ENCODE data around the gene SOX5.

Gene SOX5

GRCh38 chr12:23843958-23844357 is 105.5 kb downstream of the SOX5 start:
- Histone ChIP-seq H3K79me2 (ENCODE audit: control insufficient read depth, insufficient read depth, low read length, poor library complexity) (no peaks in the 10 kb centered on the region), H3K4me2 (ENCODE audit: low read length) (no peak overlapping the region), H2AK5ac (ENCODE audit: low read length) (no peak overlapping the region), H4K12ac (ENCODE audit: low read depth, low read length) (no peak overlapping the region), H3K79me1 (ENCODE audit: low read length) (no peaks in the 10 kb centered on the region), H3K36me3 (ENCODE audit: control insufficient read depth in 1 of 2, insufficient read depth in 2 of 2, low read length in 2 of 2) (peaks cover 2% of the 10 kb centered on the region in 2 experiments), H4K91ac (ENCODE audit: low read depth, low read length) (no peak overlapping the region), H3K23ac (ENCODE audit: low read length) (no peak overlapping the region), H3K4me3 (ENCODE audit: low read depth, low read length) (no peak overlapping the region), H2BK5ac (ENCODE audit: low read depth, low read length, poor library complexity) (no peak overlapping the region), H3K27me3 (ENCODE audit: insufficient read depth, low read length) (no peaks in the 10 kb centered on the region), H3K27ac (ENCODE audit: low read depth, low read length) (no peak overlapping the region), H3K9me3 (ENCODE audit: insufficient read depth, low read depth, low read length) (no peaks in the 10 kb centered on the region), H3K14ac (ENCODE audit: low read length) (no peak overlapping the region), H3K4me1 (ENCODE audit: control insufficient read depth in 1 of 2, insufficient read depth in 2 of 2, low read length in 2 of 2) (no peaks in the 10 kb centered on the region), H3K18ac (ENCODE audit: low read length) (no peak overlapping the region), H2BK12ac (ENCODE audit: low read length) (no peak overlapping the region), H2BK120ac (ENCODE audit: insufficient read depth, low read length, poor library complexity) (no peak overlapping the region), H3K4ac (ENCODE audit: low read depth, low read length) (no peak overlapping the region), H3K9ac (ENCODE audit: low read length) (no peak overlapping the region), H4K8ac (ENCODE audit: low read depth, low read length) (no peak overlapping the region), H2AFZ (ENCODE audit: insufficient read depth, low read length, poor library complexity) (no peak overlapping the region)
- DNase-seq: no peak
- WGBS (ENCODE audit: extremely low coverage, insufficient coverage, insufficient read length): no CpG with 5 or more reads among the region's 4 CpGs

- Histone ChIP-seq H3K23ac (ENCODE audit: low read length) (no peak overlapping the region), H2BK120ac (ENCODE audit: insufficient read depth, low read length, poor library complexity) (no peak overlapping the region), H2AK5ac (ENCODE audit: low read length) (no peak overlapping the region), H3K4me2 (ENCODE audit: low read length) (no peak overlapping the region), H2BK5ac (ENCODE audit: low read depth, low read length, poor library complexity) (no peak overlapping the region), H3K18ac (ENCODE audit: low read length) (no peak overlapping the region), H3K79me2 (ENCODE audit: control insufficient read depth, insufficient read depth, low read length, poor library complexity) (no peaks in the 10 kb centered on the region), H4K12ac (ENCODE audit: low read depth, low read length) (no peak overlapping the region), H2AFZ (ENCODE audit: insufficient read depth, low read length, poor library complexity) (no peak overlapping the region), H3K79me1 (ENCODE audit: low read length) (no peaks in the 10 kb centered on the region), H3K27me3 (ENCODE audit: insufficient read depth, low read length) (no peaks in the 10 kb centered on the region), H3K36me3 (ENCODE audit: control insufficient read depth in 1 of 2, insufficient read depth in 2 of 2, low read length in 2 of 2) (no peaks in the 10 kb centered on the region), H3K14ac (ENCODE audit: low read length) (no peak overlapping the region), H3K4ac (ENCODE audit: low read depth, low read length) (no peak overlapping the region), H3K4me1 (ENCODE audit: control insufficient read depth in 1 of 2, insufficient read depth in 2 of 2, low read length in 2 of 2) (no peaks in the 10 kb centered on the region), H3K4me3 (ENCODE audit: low read depth, low read length) (no peak overlapping the region), H3K9ac (ENCODE audit: low read length) (no peak overlapping the region), H4K8ac (ENCODE audit: low read depth, low read length) (no peak overlapping the region), H2BK12ac (ENCODE audit: low read length) (no peak overlapping the region), H4K91ac (ENCODE audit: low read depth, low read length) (no peak overlapping the region), H3K9me3 (ENCODE audit: insufficient read depth, low read depth, low read length) (no peaks in the 10 kb centered on the region), H3K27ac (ENCODE audit: low read depth, low read length) (no peak overlapping the region)
- WGBS (ENCODE audit: extremely low coverage, insufficient coverage, insufficient read length): no CpG with 5 or more reads among the region's 7 CpGs
- no peak for DNase-seq
These were observed 115.4 kb downstream of the SOX5 start for GRCh38 chr12:23834076-23834475.

- Histone ChIP-seq H3K4ac (ENCODE audit: low read depth, low read length) (no peak overlapping the region), H4K8ac (ENCODE audit: low read depth, low read length) (no peak overlapping the region), H3K27ac (ENCODE audit: low read depth, low read length) (no peak overlapping the region), H3K23ac (ENCODE audit: low read length) (no peak overlapping the region), H3K79me1 (ENCODE audit: low read length) (no peaks in the 10 kb centered on the region), H3K4me1 (ENCODE audit: control insufficient read depth in 1 of 2, insufficient read depth in 2 of 2, low read length in 2 of 2) (no peaks in the 10 kb centered on the region), H2BK12ac (ENCODE audit: low read length) (no peak overlapping the region), H3K9ac (ENCODE audit: low read length) (no peak overlapping the region), H3K36me3 (ENCODE audit: control insufficient read depth in 1 of 2, insufficient read depth in 2 of 2, low read length in 2 of 2) (no peaks in the 10 kb centered on the region), H2AK5ac (ENCODE audit: low read length) (no peak overlapping the region), H4K12ac (ENCODE audit: low read depth, low read length) (no peak overlapping the region), H3K4me2 (ENCODE audit: low read length) (no peak overlapping the region), H3K4me3 (ENCODE audit: low read depth, low read length) (no peak overlapping the region), H3K14ac (ENCODE audit: low read length) (no peak overlapping the region), H2BK5ac (ENCODE audit: low read depth, low read length, poor library complexity) (no peak overlapping the region), H3K9me3 (ENCODE audit: insufficient read depth, low read depth, low read length) (no peaks in the 10 kb centered on the region), H4K91ac (ENCODE audit: low read depth, low read length) (no peak overlapping the region), H2AFZ (ENCODE audit: insufficient read depth, low read length, poor library complexity) (no peak overlapping the region), H3K18ac (ENCODE audit: low read length) (no peak overlapping the region), H3K27me3 (ENCODE audit: insufficient read depth, low read length) (no peaks in the 10 kb centered on the region), H2BK120ac (ENCODE audit: insufficient read depth, low read length, poor library complexity) (no peak overlapping the region), H3K79me2 (ENCODE audit: control insufficient read depth, insufficient read depth, low read length, poor library complexity) (no peaks in the 10 kb centered on the region)
- no CpG with 5 or more reads among the region's 3 CpGs for WGBS (ENCODE audit: extremely low coverage, insufficient coverage, insufficient read length)
- no peak for DNase-seq
These were observed 117.7 kb downstream of the SOX5 start for GRCh38 chr12:23831739-23832138.

DNA sequence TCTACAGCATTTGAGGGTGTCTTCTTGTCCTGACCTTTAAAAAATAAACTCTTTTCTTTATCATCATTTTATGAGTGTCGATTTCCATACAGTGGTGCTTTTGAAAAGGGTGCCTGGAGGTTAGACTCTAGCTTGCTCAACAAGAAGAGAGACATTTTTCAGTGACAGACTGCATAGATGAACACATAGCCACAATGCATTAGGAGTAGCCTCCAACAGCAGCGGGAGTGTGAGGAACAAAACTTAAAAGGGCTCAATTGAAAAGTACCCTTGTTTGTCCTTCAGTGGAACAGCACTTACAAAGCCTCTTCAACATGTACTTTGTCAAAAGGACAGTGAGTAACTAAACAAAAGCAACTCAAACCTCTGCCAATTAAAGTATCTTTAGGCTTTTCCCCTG is 119.3 kb downstream of the SOX5 start:
- no peaks in the 10 kb centered on the region for H3K4me1 ChIP-seq (ENCODE audit: control insufficient read depth in 1 of 2, insufficient read depth in 2 of 2, low read length in 2 of 2)
- no peak overlapping the region for H2AFZ ChIP-seq (ENCODE audit: insufficient read depth, low read length, poor library complexity)
- no peak overlapping the region for H4K91ac ChIP-seq (ENCODE audit: low read depth, low read length)
- H2AK5ac ChIP-seq (ENCODE audit: low read length): no peak overlapping the region
- no peak overlapping the region for H3K4ac ChIP-seq (ENCODE audit: low read depth, low read length)
- DNase-seq: no peak
- H4K12ac ChIP-seq (ENCODE audit: low read depth, low read length): no peak overlapping the region
- no peaks in the 10 kb centered on the region for H3K27me3 ChIP-seq (ENCODE audit: insufficient read depth, low read length)
- no peak overlapping the region for H3K14ac ChIP-seq (ENCODE audit: low read length)
- no peak overlapping the region for H3K4me3 ChIP-seq (ENCODE audit: low read depth, low read length)
- no peaks in the 10 kb centered on the region for H3K79me2 ChIP-seq (ENCODE audit: control insufficient read depth, insufficient read depth, low read length, poor library complexity)
- no peak overlapping the region for H3K18ac ChIP-seq (ENCODE audit: low read length)
- H3K27ac ChIP-seq (ENCODE audit: low read depth, low read length): no peak overlapping the region
- no peaks in the 10 kb centered on the region for H3K79me1 ChIP-seq (ENCODE audit: low read length)
- no peak overlapping the region for H4K8ac ChIP-seq (ENCODE audit: low read depth, low read length)
- no peak overlapping the region for H2BK120ac ChIP-seq (ENCODE audit: insufficient read depth, low read length, poor library complexity)
- H2BK12ac ChIP-seq (ENCODE audit: low read length): no peak overlapping the region
- no peak overlapping the region for H3K23ac ChIP-seq (ENCODE audit: low read length)
- peaks cover 0 to 1% of the 10 kb centered on the region in 2 experiments for H3K36me3 ChIP-seq (ENCODE audit: control insufficient read depth in 1 of 2, insufficient read depth in 2 of 2, low read length in 2 of 2)
- WGBS (ENCODE audit: extremely low coverage, insufficient coverage, insufficient read length): no CpG with 5 or more reads among the region's 2 CpGs
- no peak overlapping the region for H3K9ac ChIP-seq (ENCODE audit: low read length)
- no peak overlapping the region for H3K4me2 ChIP-seq (ENCODE audit: low read length)
- H3K9me3 ChIP-seq (ENCODE audit: insufficient read depth, low read depth, low read length): no peaks in the 10 kb centered on the region
- H2BK5ac ChIP-seq (ENCODE audit: low read depth, low read length, poor library complexity): no peak overlapping the region
